GM10266 (cell line): Measurements from ENCODE around the gene FAM53B.

Source experiments
- DNase-seq: peaks from one replicate; pipeline ENCODE4 v3.0.0; 2012; ENCODE audit errors: extremely low spot score
- CTCF ChIP-seq: IDR thresholded peaks from 2 replicates; pipeline ENCODE4 v1.5.1; 2012; ENCODE audit warnings: mild to moderate bottlenecking, low read depth; ENCODE audit not compliant: control insufficient read depth, insufficient read depth; ENCODE audit errors: missing control alignments

FAM53B gene

GRCh38 chr10:124600051-124600880, 143.9 kb downstream of the FAM53B start:
- no peak for DNase-seq
- no peak for TF ChIP-seq CTCF

GRCh38 chr10:124599588-124600050, 144.6 kb downstream of the FAM53B start:
- no peak for TF ChIP-seq CTCF
- DNase-seq, result no peak

GRCh38 chr10:124598773-124599587, 145.2 kb downstream of the FAM53B start:
- DNase-seq, result no peak
- no peak for TF ChIP-seq CTCF

GRCh38 chr10:124598196-124598595, 146.0 kb downstream of the FAM53B start:
- no peak for DNase-seq
- no peak for TF ChIP-seq CTCF

GRCh38 chr10:124597846-124598165, 146.4 kb downstream of the FAM53B start:
- DNase-seq, result no peak
- no peak for TF ChIP-seq CTCF

GRCh38 chr10:124596962-124597845, 147.0 kb downstream of the FAM53B start:
- no peak for TF ChIP-seq CTCF
- no peak for DNase-seq
